Neural progenitor cell (in vitro differentiated cells): ENCODE results near the gene ZNF691. TPM values are rescaled to one million over a fixed set of nuclear protein-coding genes. Genes with fewer than 3 reads are reported as not detected.
"Not testable (repeated sequence)": the region's sequence is repeated elsewhere in the genome, so short reads cannot be mapped to it uniquely, and the experiment has no call there.

ENCODE experiments used
- DNase-seq: peaks from one replicate; pipeline ENCODE4 v3.0.0-alpha.2; 2016; ENCODE audit warnings: low spot score
- H2AFZ ChIP-seq: fragments of 200-600 bp; sonication (generic); replicated peaks from 2 replicates; pipeline ENCODE4 v1.6.1; 2016; ENCODE audit warnings: antibody characterized with exemption
- H3F3A ChIP-seq: fragments of 200-600 bp; sonication (generic); 2 replicates; pipeline ENCODE4 v1.6.1; 2016; ENCODE audit warnings: antibody characterized with exemption, low read depth
- H3K27ac ChIP-seq: fragments of 200-600 bp; sonication (generic); 2 replicates; pipeline ENCODE4 v1.5.1; 2016; ENCODE audit warnings: mild to moderate bottlenecking
- H3K27me3 ChIP-seq: fragments of 200-600 bp; sonication (generic); 2 replicates; pipeline ENCODE4 v1.6.1; 2016; ENCODE audit warnings: mild to moderate bottlenecking, moderate library complexity
- H3K36me3 ChIP-seq: fragments of 200-600 bp; sonication (generic); 2 replicates; pipeline ENCODE4 v1.5.1; 2016
- H3K4me1 ChIP-seq: fragments of 200-600 bp; sonication (generic); 2 replicates; pipeline ENCODE4 v1.6.1; 2016; ENCODE audit warnings: mixed run types
- H3K4me2 ChIP-seq: fragments of 200-600 bp; sonication (generic); 2 replicates; pipeline ENCODE4 v1.6.1; 2016
- H3K4me3 ChIP-seq: fragments of 200-600 bp; sonication (generic); 2 replicates; pipeline ENCODE4 v1.5.1; 2016
- H3K79me2 ChIP-seq: fragments of 200-600 bp; sonication (generic); 2 replicates; pipeline ENCODE4 v1.6.1; 2016; ENCODE audit warnings: low read depth
- H3K9ac ChIP-seq: fragments of 200-600 bp; sonication (generic); 2 replicates; pipeline ENCODE4 v1.6.1; 2016
- H3K9me3 ChIP-seq: fragments of 200-600 bp; sonication (generic); 2 replicates; pipeline ENCODE4 v1.5.1; 2016; ENCODE audit warnings: low read depth
- H4K20me1 ChIP-seq: fragments of 200-600 bp; sonication (generic); 2 replicates; pipeline ENCODE4 v1.6.1; 2016; ENCODE audit warnings: low read depth
- H3K27ac Mint-ChIP-seq: 3 replicates; pipeline ENCODE4 v1.8.0; 2021; ENCODE audit warnings: mixed read lengths
- H3K27me3 Mint-ChIP-seq: 2 replicates; pipeline ENCODE4 v1.8.0; 2022; ENCODE audit warnings: low read depth, mild to moderate bottlenecking, inconsistent platforms, moderate library complexity, mixed read lengths; ENCODE audit not compliant: insufficient read depth
- H3K36me3 Mint-ChIP-seq: 3 replicates; pipeline ENCODE4 v1.8.0; 2021; ENCODE audit warnings: mixed read lengths
- H3K4me1 Mint-ChIP-seq: 3 replicates; pipeline ENCODE4 v1.8.0; 2021; ENCODE audit warnings: mixed read lengths
- H3K4me3 Mint-ChIP-seq: 3 replicates; pipeline ENCODE4 v1.8.0; 2021; ENCODE audit warnings: mild to moderate bottlenecking, moderate library complexity, mixed read lengths
- H3K9me3 Mint-ChIP-seq: 3 replicates; pipeline ENCODE4 v1.8.0; 2020; ENCODE audit warnings: mixed read lengths
- CTCF ChIP-seq: fragments of 200-600 bp; sonication (generic); IDR thresholded peaks from 2 replicates; pipeline ENCODE4 v1.5.1; 2017; ENCODE audit warnings: antibody characterized with exemption, mild to moderate bottlenecking
- EZH2 ChIP-seq: fragments of 200-600 bp; sonication (generic); IDR thresholded peaks from 2 replicates; pipeline ENCODE4 v1.6.1; 2017; ENCODE audit warnings: antibody characterized with exemption, mild to moderate bottlenecking, moderate library complexity
- EZH2phosphoT487 ChIP-seq: fragments of 200-600 bp; sonication (generic); IDR thresholded peaks from 2 replicates; pipeline ENCODE4 v1.6.1; 2017; ENCODE audit warnings: antibody characterized with exemption
- total RNA-seq: library from RNA; depleted of rRNA; stranded (reverse); fragments of >200 nt; gene quantifications from 2 replicates; pipeline ENCODE4 v1.2.3, GENCODE V29; 2015; ENCODE audit warnings: low replicate concordance

Gene ZNF691
- total RNA-seq, 1 donor from 2014 or later = 17.6 TPM

GRCh38 chr1:42852608-42852980, 6.2 kb downstream of the ZNF691 start:
- Histone ChIP-seq H3F3A (no peaks in the 10 kb centered on the region), H4K20me1 (peaks cover 8% of the 10 kb centered on the region), H3K36me3 (peaks cover 4% of the 10 kb centered on the region), H3K27ac (no peak overlapping the region), H3K9me3 (no peaks in the 10 kb centered on the region), H3K9ac (no peak overlapping the region), H3K4me3 (no peak overlapping the region), H3K79me2 (peaks cover 22% of the 10 kb centered on the region), H3K4me2 (no peak overlapping the region), H2AFZ (no peak overlapping the region), H3K27me3 (no peaks in the 10 kb centered on the region), H3K4me1 (peaks cover 8% of the 10 kb centered on the region)
- Mint-ChIP-seq H3K36me3 (peaks cover 68% of the 10 kb centered on the region), H3K4me3 (no peak overlapping the region), H3K9me3 (peaks cover 46% of the 10 kb centered on the region), H3K27ac (no peak overlapping the region), H3K4me1 (peaks cover 14% of the 10 kb centered on the region), H3K27me3 (peaks cover 6% of the 10 kb centered on the region)
- no peak for TF ChIP-seq EZH2phosphoT487
- no peak for DNase-seq

DNA sequence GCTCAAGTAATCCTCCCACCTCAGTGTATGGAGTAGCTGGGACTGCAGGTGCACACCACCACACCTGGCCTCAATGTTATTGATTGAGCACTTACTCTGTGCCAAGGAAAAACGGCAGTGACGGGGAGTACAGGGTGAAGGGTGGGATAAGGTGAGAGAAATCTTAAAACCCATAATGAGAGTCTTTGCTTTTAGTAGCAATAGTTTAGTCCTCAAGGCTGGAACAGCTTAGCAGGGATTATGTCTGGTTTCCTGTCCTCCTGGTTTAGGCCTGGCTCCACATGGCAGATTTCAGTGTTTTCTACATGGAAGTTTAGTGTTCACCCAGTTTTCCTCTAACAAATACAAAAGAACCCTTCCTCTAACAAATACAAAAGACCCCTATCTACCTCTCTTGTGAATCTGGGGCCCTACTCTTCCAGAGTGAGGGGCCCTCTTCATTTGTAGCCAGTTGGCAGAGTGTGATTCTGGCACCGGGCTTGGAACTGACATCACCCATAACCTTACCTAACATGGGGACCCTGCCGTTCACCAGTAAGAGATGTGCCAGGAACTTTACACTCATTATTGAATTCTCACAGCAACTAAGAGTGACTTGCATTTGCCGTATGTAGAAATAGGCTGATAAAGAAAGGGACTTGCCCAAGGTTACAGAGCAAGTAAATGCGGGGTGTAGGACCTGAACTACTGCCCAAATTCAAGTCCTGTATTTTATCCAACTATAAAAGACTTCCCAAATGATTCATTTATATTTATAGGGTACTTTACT, 6.9 kb downstream of the ZNF691 start:
- Histone ChIP-seq H3K27me3 (no peaks in the 10 kb centered on the region), H3F3A (no peaks in the 10 kb centered on the region), H3K9ac (no peak overlapping the region), H3K4me1 (peaks cover under 1% of the 10 kb centered on the region), H4K20me1 (peaks cover under 1% of the 10 kb centered on the region), H3K27ac (no peak overlapping the region), H3K9me3 (no peaks in the 10 kb centered on the region), H3K36me3 (peaks cover 4% of the 10 kb centered on the region), H2AFZ (no peak overlapping the region), H3K4me3 (no peak overlapping the region), H3K79me2 (peaks cover 15% of the 10 kb centered on the region), H3K4me2 (no peak overlapping the region)
- H3K9me3 Mint-ChIP-seq = peaks cover 52% of the 10 kb centered on the region
- DNase-seq = no peak
- peaks cover 10% of the 10 kb centered on the region for H3K4me1 Mint-ChIP-seq
- H3K27me3 Mint-ChIP-seq = peaks cover 6% of the 10 kb centered on the region
- TF ChIP-seq EZH2phosphoT487 (no peak), CTCF (no peak), EZH2 (no peak)
- peaks cover 74% of the 10 kb centered on the region for H3K36me3 Mint-ChIP-seq
- H3K4me3 Mint-ChIP-seq = no peak overlapping the region
- H3K27ac Mint-ChIP-seq = no peak overlapping the region

DNA sequence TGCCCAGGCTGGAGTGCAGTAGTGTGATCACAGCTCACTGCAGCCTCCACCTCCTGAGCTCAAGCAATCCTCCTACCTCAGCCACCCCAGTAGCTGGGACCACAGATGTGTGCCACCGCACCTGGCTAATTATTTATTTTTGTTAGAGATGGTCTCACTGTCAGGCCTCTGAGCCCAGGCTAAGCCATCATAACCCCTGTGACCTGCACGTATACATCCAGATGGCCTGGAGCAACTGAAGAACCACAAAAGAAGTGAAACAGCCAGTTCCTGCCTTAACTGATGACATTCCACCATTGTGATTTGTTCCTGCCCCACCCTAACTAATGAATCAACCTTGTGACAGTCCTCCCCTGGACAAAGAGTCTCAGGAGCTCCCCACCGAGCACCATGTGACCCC, 10.1 kb downstream of the ZNF691 start:
- not testable (repeated sequence) for H3K79me2 ChIP-seq, H3K4me1 ChIP-seq, H4K20me1 ChIP-seq, DNase-seq, H3K36me3 ChIP-seq, H3F3A ChIP-seq, H2AFZ ChIP-seq, H3K27me3 ChIP-seq, H3K27ac Mint-ChIP-seq, H3K4me3 Mint-ChIP-seq, H3K9ac ChIP-seq, H3K27ac ChIP-seq, H3K4me3 ChIP-seq, H3K9me3 ChIP-seq, H3K4me1 Mint-ChIP-seq, H3K4me2 ChIP-seq, H3K27me3 Mint-ChIP-seq
- Mint-ChIP-seq H3K36me3 (peaks cover 59% of the 10 kb centered on the region), H3K9me3 (peaks cover 60% of the 10 kb centered on the region)

GRCh38 chr1:42859366-42859765, 13.0 kb downstream of the ZNF691 start:
- H3K9me3 ChIP-seq, H3K27ac ChIP-seq, H4K20me1 ChIP-seq, H3K27me3 ChIP-seq, H3K4me3 ChIP-seq, H3K9ac ChIP-seq, H3K36me3 ChIP-seq, H3K4me2 ChIP-seq, H3K4me3 Mint-ChIP-seq, H3K27me3 Mint-ChIP-seq, H3K79me2 ChIP-seq, H3K4me1 ChIP-seq, H3K27ac Mint-ChIP-seq, H3K4me1 Mint-ChIP-seq, H3F3A ChIP-seq, DNase-seq, H2AFZ ChIP-seq: not testable (repeated sequence)
- Mint-ChIP-seq H3K9me3 (peaks cover 63% of the 10 kb centered on the region), H3K36me3 (peaks cover 37% of the 10 kb centered on the region)
